ENCODE measurements around the gene NOX1. TPM values are rescaled to one million over a fixed set of nuclear protein-coding genes. Genes with fewer than 3 reads are reported as not detected.
"Not testable (repeated sequence)": the region's sequence is repeated elsewhere in the genome, so short reads cannot be mapped to it uniquely, and the experiment has no call there.

The NOX1 gene
- total RNA-seq, 1 donor from 2014 or later: not detected

GRCh38 chrX:100819837-100820666 lies 54.1 kb downstream of the NOX1 start, which contains the start of gene CSTF2:
Gene CSTF2 (plus strand): TSS chrX:100820391. CDS start chrX:100820417, 26 bp downstream.
- peak; percentile 58 for DNase-seq (ENCODE audit: low read depth, low spot score)

GRCh38 chrX:100819534-100819836 lies 54.7 kb downstream of the NOX1 start:
- no peak for DNase-seq (ENCODE audit: low read depth, low spot score)

GRCh38 chrX:100817340-100817739 lies 56.8 kb downstream of the NOX1 start:
- DNase-seq (ENCODE audit: low read depth, low spot score): no peak

- no peak for DNase-seq (ENCODE audit: low read depth, low spot score)
These were observed 61.7 kb downstream of the NOX1 start for GRCh38 chrX:100812216-100813158.

GRCh38 chrX:100808265-100808664 lies 65.9 kb downstream of the NOX1 start:
- DNase-seq (ENCODE audit: low read depth, low spot score): not testable (repeated sequence)

- no peak for DNase-seq (ENCODE audit: low read depth, low spot score)
These were observed 69.4 kb downstream of the NOX1 start for GRCh38 chrX:100804780-100805179.

- DNase-seq (ENCODE audit: low read depth, low spot score): no peak
These were observed 71.3 kb downstream of the NOX1 start for GRCh38 chrX:100802843-100803242.

GRCh38 chrX:100798484-100799214 lies 75.5 kb downstream of the NOX1 start:
- DNase-seq (ENCODE audit: low read depth, low spot score): no peak

GRCh38 chrX:100797359-100797758 lies 76.8 kb downstream of the NOX1 start:
- DNase-seq (ENCODE audit: low read depth, low spot score): no peak

- DNase-seq (ENCODE audit: low read depth, low spot score): not testable (repeated sequence)
These were observed 77.8 kb downstream of the NOX1 start for GRCh38 chrX:100796371-100796770.

Other genes starting within 250 kb of the NOX1 start
- gene TSPAN6, start 237.6 kb downstream of the NOX1 start, total RNA-seq: 43.8 and 60.5 TPM in 2 replicates
- 73.3 and 159 TPM in 2 replicates for gene SRPX2, start 230.2 kb downstream of the NOX1 start, total RNA-seq
- gene SYTL4, start 142.2 kb downstream of the NOX1 start, total RNA-seq: 11.6 and 30.6 TPM in 2 replicates
- 24.9 and 41.0 TPM in 2 replicates for gene CSTF2, start 54.0 kb downstream of the NOX1 start, total RNA-seq
- 0.13 and 0.25 TPM in 2 replicates for gene XKRX, start 54.6 kb upstream of the NOX1 start, total RNA-seq
- not detected in 2 replicates for gene ARL13A, start 95.3 kb upstream of the NOX1 start, total RNA-seq
- gene TRMT2B, start 177.8 kb upstream of the NOX1 start, total RNA-seq: 24.3 and 30.8 TPM in 2 replicates
- 3.1 and 9.1 TPM in 2 replicates for gene TMEM35A, start 204.5 kb upstream of the NOX1 start, total RNA-seq
- gene CENPI, start 223.8 kb upstream of the NOX1 start, total RNA-seq: 25.2 and 44.7 TPM in 2 replicates

Measured in pulmonary artery endothelial cell (primary cell).